ENCODE measurements around the gene GEN1. TPM values are rescaled to one million over a fixed set of nuclear protein-coding genes. Genes with fewer than 3 reads are reported as not detected.
A peak's percentile ranks its signal among the peaks of the same experiment; 100 is the strongest.

GEN1 gene
- total RNA-seq, 1 experiment from 2014 or later: 8.3 TPM

GRCh38 chr2:17748745-17749144, 5.2 kb upstream of the GEN1 start:
- Histone ChIP-seq H3K4me3 (no peak overlapping the region), H3K36me3 (peaks cover 11% of the 10 kb centered on the region), H3K27me3 (no peaks in the 10 kb centered on the region), H3K9me3 (no peaks in the 10 kb centered on the region)
- DNase-seq: no peak

DNA sequence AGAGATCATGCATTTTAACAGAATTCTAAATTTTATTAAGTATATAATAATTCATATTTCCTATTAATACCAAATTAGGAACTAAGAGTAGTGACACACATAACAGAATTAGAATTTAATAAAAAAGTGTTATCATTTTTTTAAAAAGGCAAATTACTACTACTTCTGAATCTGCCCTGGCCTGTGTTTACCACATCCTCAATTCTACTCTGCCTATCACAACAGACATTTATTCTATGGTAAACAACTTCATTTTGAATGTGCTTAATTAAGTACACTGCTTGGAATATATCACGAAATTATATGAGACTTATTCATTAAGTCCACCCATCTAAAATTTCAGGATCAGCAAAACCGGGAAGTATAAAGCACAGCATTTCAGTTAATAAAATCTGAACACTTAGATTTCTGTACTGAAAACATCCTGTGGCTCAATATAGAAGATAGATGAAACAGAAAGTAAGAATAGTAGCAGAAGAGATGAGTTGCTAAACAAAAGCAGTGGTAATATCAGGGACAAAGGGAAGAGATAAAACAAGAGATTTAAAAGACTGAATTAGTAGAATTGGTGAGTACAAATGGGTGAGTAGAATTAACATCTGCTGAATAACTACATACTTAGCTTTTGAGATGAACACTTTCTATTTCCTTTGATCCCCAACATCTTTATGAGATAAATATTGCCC, 4.0 kb upstream of the GEN1 start:
- Histone ChIP-seq H3K9me3 (no peaks in the 10 kb centered on the region), H3K27me3 (no peaks in the 10 kb centered on the region), H3K36me3 (peaks cover 2% of the 10 kb centered on the region), H3K4me3 (no peak overlapping the region)
- no peak for DNase-seq

- Histone ChIP-seq H3K4me3 (peak overlapping the region; percentile 91), H3K27me3 (no peaks in the 10 kb centered on the region), H3K36me3 (no peaks in the 10 kb centered on the region), H3K9me3 (no peaks in the 10 kb centered on the region)
- no peak for DNase-seq
These were observed 1.7 kb upstream of the GEN1 start for GRCh38 chr2:17752246-17752645.

DNA sequence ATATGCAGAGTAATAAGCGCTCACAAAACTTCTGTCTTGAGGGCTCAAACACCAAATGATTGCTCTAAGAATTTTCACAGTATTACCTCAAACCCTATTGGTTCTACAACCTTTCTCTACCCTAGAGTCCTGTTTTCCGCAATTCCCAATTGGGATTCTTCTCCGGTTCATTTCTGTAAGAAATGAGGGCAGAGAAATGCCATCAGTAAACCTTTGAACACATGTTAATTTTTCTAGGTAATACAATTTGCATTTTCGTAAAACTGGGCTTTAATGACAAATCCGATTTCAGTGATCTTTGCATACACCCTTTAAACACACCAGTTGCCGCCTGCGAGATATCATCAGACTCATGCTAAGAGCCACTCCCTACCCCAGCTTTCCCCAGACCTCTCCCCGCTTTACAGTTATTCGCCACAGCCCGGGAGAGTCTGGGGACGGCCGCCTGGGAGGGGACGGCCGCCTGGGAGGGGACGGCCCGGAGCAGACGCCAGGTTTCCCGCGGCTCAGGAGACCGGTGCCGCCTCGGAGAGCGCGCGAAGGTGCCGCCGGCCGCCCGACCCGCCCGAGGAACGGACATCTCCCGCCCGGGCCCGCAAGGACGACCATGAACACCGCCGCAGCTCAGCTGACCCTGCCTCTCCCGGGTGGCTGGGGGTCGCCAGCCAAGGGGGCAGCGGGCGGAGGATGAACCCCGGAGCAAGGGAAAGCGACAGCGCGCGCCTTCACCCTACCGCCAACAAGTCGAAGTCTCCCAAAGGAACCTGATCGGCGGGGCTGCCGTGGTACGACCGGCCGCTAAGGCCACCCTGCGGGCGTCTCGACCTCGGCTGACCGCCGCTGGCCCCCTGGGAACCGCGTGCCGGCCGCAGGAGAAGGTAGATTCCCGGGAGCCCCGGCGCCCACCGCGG, 791 bp upstream of the GEN1 start:
- no peaks in the 10 kb centered on the region for H3K9me3 ChIP-seq
- no peaks in the 10 kb centered on the region for H3K36me3 ChIP-seq
- H3K4me3 ChIP-seq: peak overlapping the region; percentile 91
- H3K27me3 ChIP-seq: no peaks in the 10 kb centered on the region
- DNase-seq: peak; percentile 39

- no peak for DNase-seq
- Histone ChIP-seq H3K27me3 (no peaks in the 10 kb centered on the region), H3K4me3 (peak overlapping the region; percentile 91), H3K9me3 (no peaks in the 10 kb centered on the region), H3K36me3 (no peaks in the 10 kb centered on the region)
These were observed 961 bp downstream of the GEN1 start for GRCh38 chr2:17754773-17755425.

DNA sequence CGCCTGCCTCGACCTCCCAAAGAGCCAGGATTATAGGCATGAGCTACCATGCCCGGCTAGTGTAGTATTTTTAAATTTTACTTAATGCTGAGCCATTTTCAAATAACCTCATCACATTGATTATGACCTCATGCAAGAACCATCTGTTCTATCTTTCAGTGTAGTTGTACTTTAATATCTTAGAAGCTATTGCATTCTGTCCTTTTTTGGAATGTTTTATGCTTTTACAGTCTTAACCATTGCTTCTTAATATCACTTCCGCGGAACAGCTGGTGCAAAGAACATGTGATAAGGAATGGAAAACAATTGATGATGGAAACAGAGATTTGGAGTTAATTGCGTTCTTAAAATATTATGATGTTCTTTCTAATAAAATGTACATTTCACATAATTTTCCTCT, 2.7 kb downstream of the GEN1 start:
- H3K36me3 ChIP-seq: peaks cover 2% of the 10 kb centered on the region; the same call in 1 of the 2 replicates
- H3K4me3 ChIP-seq: no peak overlapping the region
- no peaks in the 10 kb centered on the region for H3K27me3 ChIP-seq
- H3K9me3 ChIP-seq: no peaks in the 10 kb centered on the region
- DNase-seq: no peak

DNA sequence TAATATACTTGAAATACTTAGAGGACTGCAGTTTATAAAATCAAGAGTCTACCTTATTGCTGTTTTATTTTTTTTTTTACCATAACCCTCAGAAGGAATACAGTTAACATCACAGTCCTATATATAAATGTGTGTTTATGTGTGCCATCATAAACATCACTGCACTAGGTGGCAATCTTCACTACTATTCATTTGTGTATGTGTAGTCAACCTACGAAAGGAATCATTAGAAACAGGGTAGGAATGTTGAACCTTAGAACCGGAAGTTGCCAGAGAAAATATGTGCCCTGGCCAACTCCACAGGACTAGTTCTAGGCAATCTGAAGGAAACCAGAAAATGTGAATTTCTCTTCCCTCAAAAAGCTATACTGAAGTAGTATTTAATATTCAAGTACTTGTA, 3.4 kb downstream of the GEN1 start:
- no peak overlapping the region for H3K4me3 ChIP-seq
- peak; percentile 11 for DNase-seq
- H3K36me3 ChIP-seq: peaks cover 4% of the 10 kb centered on the region; the same call in 1 of the 2 replicates
- no peaks in the 10 kb centered on the region for H3K9me3 ChIP-seq
- H3K27me3 ChIP-seq: no peaks in the 10 kb centered on the region

DNA sequence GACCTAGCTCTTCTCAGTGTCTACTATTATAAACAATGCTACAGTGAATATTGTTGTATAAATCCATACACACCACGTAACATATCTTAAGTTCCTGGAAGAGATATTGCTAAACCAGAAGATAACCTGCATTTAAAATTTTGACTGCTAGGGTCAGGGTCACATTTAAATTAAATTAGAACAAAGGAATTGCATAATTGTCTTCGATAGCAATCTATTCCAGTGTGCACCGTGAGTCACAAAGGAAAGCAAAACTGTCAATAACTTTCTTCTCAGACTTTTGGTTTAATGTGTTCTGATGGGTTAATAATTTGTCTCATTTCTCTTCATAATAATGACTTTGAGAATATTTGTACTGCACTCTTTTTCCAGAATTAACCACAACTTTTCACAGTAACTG, 4.2 kb downstream of the GEN1 start:
- no peak for DNase-seq
- no peaks in the 10 kb centered on the region for H3K27me3 ChIP-seq
- no peaks in the 10 kb centered on the region for H3K9me3 ChIP-seq
- no peak overlapping the region for H3K4me3 ChIP-seq
- peaks cover 12% of the 10 kb centered on the region for H3K36me3 ChIP-seq

DNA sequence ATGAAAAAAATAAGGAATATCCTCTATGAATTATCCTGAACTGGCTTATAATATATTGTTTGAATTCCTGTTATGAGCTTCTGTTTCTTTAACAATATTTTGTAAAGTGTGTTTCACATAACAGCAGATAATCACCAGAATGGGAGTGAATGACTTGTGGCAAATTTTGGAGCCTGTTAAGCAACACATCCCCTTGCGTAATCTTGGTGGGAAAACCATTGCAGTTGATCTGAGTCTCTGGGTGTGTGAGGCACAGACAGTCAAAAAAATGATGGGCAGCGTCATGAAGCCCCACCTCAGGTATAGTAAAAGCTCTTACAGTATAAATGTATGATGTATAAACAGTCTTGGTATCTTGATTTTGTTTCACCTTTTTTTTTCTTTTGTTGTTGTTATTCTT, 5.9 kb downstream of the GEN1 start:
- H3K36me3 ChIP-seq: peaks cover 16% of the 10 kb centered on the region
- H3K27me3 ChIP-seq: no peaks in the 10 kb centered on the region
- no peaks in the 10 kb centered on the region for H3K9me3 ChIP-seq
- DNase-seq: no peak
- H3K4me3 ChIP-seq: no peak overlapping the region

- no peak for DNase-seq
- Histone ChIP-seq H3K9me3 (no peaks in the 10 kb centered on the region), H3K27me3 (no peaks in the 10 kb centered on the region), H3K4me3 (no peak overlapping the region), H3K36me3 (peaks cover 28% of the 10 kb centered on the region)
These were observed 8.5 kb downstream of the GEN1 start for GRCh38 chr2:17762451-17762850.

- Histone ChIP-seq H3K4me3 (no peak overlapping the region), H3K36me3 (peaks cover 39% of the 10 kb centered on the region)
These were observed 9.8 kb downstream of the GEN1 start for GRCh38 chr2:17763641-17764333.

DNA sequence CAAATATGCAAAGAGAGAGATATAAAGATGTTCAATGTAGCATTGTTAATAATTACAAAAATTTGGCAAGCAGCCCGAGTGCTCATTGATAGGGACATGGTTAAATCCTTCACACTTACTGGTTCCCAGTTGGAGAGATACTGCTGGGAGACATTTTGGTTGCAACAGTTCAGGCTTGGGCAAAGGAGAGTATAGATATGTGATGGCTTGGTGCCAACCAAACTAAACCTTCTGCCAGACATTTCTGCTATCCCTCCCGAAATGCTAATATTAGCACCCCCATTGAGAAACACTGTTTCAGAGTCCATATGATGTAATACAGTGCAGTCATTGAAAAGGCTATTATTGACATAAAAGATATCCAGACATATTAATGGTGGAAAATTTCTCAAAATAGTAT, 11.5 kb downstream of the GEN1 start:
- no peak for DNase-seq
- Histone ChIP-seq H3K4me3 (no peak overlapping the region), H3K36me3 (peaks cover 42% of the 10 kb centered on the region), H3K27me3 (no peaks in the 10 kb centered on the region), H3K9me3 (no peaks in the 10 kb centered on the region)

More at GRCh38 chr2:17763641-17764333, 9.8 kb downstream of the GEN1 start:
- DNase-seq: no peak
- H3K27me3 ChIP-seq: no peaks in the 10 kb centered on the region
- H3K9me3 ChIP-seq: no peaks in the 10 kb centered on the region

DNA sequence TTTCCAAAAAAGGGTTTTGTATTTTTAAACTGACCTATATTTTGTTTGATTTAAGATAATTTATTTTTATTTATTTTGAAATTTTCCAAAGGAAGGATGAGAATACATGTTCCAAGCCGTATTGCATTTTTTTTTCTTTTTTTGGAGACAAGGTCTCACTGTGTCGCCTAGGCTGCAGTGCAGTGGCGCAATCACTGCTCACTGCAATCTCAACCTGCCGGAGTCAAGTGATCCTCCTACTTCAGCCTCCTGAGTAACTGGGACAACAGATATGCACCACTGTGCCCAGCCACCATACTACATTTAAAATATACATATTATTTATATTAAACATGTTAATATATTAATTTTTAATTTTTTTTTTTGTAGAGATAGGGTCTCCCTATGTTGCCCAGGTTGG, 15.0 kb downstream of the GEN1 start:
- Histone ChIP-seq H3K9me3 (no peaks in the 10 kb centered on the region), H3K27me3 (no peaks in the 10 kb centered on the region), H3K36me3 (peaks cover 53% of the 10 kb centered on the region), H3K4me3 (no peak overlapping the region)
- DNase-seq: no peak

DNA sequence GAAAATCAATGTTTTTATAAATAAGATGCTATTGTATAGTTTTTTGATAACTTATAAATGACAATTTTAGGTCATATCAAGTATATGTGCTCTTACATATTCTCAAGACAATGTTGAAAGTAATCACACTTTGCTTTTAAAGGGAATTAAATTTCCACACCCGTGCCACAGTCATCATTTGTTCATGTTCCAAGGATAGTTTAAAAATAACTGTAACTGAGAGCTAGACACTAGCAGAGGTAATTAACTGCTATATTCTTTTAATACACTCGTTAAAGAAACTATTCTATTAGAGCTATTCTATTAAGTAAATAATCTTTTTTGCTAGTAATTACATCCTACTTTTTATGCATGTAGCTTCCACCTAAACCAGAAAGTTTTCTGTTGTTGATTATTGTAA, 18.0 kb downstream of the GEN1 start:
- Histone ChIP-seq H3K36me3 (peaks cover 49% of the 10 kb centered on the region), H3K27me3 (no peaks in the 10 kb centered on the region), H3K9me3 (no peaks in the 10 kb centered on the region), H3K4me3 (no peak overlapping the region)
- no peak for DNase-seq

- Histone ChIP-seq H3K27me3 (no peaks in the 10 kb centered on the region), H3K9me3 (no peaks in the 10 kb centered on the region), H3K4me3 (no peak overlapping the region), H3K36me3 (peaks cover 52% of the 10 kb centered on the region)
- DNase-seq: no peak
These were observed 18.6 kb downstream of the GEN1 start for GRCh38 chr2:17772532-17772931.

DNA sequence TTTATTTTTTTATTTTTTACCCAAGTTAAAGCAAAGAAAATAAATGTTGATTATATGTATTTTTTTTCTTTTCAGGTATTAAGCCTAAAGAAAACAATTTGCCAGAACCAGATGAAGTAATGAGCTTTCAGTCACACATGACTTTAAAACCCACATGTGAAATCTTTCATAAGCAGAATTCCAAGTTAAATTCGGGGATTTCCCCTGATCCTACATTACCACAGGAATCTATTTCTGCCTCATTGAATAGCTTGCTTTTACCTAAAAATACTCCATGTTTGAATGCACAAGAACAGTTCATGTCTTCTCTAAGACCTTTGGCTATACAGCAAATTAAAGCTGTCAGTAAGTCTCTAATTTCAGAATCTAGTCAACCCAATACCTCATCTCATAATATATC, 26.6 kb downstream of the GEN1 start:
- Histone ChIP-seq H3K9me3 (no peaks in the 10 kb centered on the region), H3K4me3 (no peak overlapping the region), H3K27me3 (no peaks in the 10 kb centered on the region), H3K36me3 (peaks cover 42% of the 10 kb centered on the region)
- no peak for DNase-seq

GRCh38 chr2:17781482-17781881, 27.5 kb downstream of the GEN1 start:
- DNase-seq: no peak
- peaks cover 41% of the 10 kb centered on the region for H3K36me3 ChIP-seq
- no peaks in the 10 kb centered on the region for H3K9me3 ChIP-seq
- H3K27me3 ChIP-seq: no peaks in the 10 kb centered on the region
- H3K4me3 ChIP-seq: no peak overlapping the region
